ENCODE measurements around the gene CAMK1D. TPM values are rescaled to one million over a fixed set of nuclear protein-coding genes. Genes with fewer than 3 reads are reported as not detected.

The CAMK1D gene
- total and polyA plus RNA-seq, 2 experiments from 2014 or later: 4.6 to 7.2 TPM

DNA sequence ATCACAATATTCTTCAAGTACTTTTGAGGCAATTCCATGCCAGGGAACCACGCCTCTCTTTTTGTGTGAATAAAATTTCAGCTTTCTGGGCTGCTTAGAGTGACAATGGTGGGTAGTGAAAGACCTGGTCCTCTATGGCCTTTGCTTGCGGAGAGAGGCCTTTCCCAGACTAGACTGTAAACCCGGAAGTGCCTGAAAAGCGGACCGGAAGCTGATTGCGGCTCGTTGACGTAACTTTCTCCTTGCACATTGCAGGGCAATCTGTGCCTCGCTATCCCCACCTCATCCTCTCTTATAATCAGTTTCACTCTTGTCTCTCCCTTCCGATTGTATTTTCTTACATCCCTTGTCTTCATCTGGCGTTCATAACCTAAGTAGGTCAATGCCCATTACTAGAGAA is 310.4 kb downstream of the CAMK1D start (continued):
- TF ChIP-seq, protein P1, sequence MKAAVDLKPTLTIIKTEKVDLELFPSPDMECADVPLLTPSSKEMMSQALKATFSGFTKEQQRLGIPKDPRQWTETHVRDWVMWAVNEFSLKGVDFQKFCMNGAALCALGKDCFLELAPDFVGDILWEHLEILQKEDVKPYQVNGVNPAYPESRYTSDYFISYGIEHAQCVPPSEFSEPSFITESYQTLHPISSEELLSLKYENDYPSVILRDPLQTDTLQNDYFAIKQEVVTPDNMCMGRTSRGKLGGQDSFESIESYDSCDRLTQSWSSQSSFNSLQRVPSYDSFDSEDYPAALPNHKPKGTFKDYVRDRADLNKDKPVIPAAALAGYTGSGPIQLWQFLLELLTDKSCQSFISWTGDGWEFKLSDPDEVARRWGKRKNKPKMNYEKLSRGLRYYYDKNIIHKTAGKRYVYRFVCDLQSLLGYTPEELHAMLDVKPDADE (IDR thresholded peaks at IDR 0.05): no peak
- no peak for TF ChIP-seq JUNB (IDR thresholded peaks at IDR 0.05; ENCODE audit: unreplicated experiment)
- TF ChIP-seq, protein P2, sequence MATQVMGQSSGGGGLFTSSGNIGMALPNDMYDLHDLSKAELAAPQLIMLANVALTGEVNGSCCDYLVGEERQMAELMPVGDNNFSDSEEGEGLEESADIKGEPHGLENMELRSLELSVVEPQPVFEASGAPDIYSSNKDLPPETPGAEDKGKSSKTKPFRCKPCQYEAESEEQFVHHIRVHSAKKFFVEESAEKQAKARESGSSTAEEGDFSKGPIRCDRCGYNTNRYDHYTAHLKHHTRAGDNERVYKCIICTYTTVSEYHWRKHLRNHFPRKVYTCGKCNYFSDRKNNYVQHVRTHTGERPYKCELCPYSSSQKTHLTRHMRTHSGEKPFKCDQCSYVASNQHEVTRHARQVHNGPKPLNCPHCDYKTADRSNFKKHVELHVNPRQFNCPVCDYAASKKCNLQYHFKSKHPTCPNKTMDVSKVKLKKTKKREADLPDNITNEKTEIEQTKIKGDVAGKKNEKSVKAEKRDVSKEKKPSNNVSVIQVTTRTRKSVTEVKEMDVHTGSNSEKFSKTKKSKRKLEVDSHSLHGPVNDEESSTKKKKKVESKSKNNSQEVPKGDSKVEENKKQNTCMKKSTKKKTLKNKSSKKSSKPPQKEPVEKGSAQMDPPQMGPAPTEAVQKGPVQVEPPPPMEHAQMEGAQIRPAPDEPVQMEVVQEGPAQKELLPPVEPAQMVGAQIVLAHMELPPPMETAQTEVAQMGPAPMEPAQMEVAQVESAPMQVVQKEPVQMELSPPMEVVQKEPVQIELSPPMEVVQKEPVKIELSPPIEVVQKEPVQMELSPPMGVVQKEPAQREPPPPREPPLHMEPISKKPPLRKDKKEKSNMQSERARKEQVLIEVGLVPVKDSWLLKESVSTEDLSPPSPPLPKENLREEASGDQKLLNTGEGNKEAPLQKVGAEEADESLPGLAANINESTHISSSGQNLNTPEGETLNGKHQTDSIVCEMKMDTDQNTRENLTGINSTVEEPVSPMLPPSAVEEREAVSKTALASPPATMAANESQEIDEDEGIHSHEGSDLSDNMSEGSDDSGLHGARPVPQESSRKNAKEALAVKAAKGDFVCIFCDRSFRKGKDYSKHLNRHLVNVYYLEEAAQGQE (IDR thresholded peaks at IDR 0.05; ENCODE audit: unreplicated experiment): no peak

DNA sequence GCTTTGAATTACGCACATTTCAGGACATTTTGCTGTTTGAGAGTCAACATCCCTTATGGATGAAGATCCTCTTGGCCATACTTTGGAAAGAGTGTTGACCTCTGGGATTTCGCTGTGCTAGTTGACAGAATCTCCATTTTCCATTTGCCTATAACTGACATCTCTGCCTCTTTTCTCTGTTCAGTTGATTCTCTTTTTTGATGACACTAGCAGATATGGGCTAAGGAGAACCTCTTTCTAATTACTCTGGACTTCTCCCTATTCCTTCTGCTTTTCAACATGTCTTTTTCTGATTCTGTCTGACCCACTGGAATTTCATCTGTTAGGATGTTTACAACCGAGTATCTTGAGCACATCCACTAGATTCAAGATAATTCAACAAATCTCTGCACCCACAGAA is 311.5 kb downstream of the CAMK1D start:
- no peak overlapping the region for H3K4me3 ChIP-seq
- TF ChIP-seq, protein P3, sequence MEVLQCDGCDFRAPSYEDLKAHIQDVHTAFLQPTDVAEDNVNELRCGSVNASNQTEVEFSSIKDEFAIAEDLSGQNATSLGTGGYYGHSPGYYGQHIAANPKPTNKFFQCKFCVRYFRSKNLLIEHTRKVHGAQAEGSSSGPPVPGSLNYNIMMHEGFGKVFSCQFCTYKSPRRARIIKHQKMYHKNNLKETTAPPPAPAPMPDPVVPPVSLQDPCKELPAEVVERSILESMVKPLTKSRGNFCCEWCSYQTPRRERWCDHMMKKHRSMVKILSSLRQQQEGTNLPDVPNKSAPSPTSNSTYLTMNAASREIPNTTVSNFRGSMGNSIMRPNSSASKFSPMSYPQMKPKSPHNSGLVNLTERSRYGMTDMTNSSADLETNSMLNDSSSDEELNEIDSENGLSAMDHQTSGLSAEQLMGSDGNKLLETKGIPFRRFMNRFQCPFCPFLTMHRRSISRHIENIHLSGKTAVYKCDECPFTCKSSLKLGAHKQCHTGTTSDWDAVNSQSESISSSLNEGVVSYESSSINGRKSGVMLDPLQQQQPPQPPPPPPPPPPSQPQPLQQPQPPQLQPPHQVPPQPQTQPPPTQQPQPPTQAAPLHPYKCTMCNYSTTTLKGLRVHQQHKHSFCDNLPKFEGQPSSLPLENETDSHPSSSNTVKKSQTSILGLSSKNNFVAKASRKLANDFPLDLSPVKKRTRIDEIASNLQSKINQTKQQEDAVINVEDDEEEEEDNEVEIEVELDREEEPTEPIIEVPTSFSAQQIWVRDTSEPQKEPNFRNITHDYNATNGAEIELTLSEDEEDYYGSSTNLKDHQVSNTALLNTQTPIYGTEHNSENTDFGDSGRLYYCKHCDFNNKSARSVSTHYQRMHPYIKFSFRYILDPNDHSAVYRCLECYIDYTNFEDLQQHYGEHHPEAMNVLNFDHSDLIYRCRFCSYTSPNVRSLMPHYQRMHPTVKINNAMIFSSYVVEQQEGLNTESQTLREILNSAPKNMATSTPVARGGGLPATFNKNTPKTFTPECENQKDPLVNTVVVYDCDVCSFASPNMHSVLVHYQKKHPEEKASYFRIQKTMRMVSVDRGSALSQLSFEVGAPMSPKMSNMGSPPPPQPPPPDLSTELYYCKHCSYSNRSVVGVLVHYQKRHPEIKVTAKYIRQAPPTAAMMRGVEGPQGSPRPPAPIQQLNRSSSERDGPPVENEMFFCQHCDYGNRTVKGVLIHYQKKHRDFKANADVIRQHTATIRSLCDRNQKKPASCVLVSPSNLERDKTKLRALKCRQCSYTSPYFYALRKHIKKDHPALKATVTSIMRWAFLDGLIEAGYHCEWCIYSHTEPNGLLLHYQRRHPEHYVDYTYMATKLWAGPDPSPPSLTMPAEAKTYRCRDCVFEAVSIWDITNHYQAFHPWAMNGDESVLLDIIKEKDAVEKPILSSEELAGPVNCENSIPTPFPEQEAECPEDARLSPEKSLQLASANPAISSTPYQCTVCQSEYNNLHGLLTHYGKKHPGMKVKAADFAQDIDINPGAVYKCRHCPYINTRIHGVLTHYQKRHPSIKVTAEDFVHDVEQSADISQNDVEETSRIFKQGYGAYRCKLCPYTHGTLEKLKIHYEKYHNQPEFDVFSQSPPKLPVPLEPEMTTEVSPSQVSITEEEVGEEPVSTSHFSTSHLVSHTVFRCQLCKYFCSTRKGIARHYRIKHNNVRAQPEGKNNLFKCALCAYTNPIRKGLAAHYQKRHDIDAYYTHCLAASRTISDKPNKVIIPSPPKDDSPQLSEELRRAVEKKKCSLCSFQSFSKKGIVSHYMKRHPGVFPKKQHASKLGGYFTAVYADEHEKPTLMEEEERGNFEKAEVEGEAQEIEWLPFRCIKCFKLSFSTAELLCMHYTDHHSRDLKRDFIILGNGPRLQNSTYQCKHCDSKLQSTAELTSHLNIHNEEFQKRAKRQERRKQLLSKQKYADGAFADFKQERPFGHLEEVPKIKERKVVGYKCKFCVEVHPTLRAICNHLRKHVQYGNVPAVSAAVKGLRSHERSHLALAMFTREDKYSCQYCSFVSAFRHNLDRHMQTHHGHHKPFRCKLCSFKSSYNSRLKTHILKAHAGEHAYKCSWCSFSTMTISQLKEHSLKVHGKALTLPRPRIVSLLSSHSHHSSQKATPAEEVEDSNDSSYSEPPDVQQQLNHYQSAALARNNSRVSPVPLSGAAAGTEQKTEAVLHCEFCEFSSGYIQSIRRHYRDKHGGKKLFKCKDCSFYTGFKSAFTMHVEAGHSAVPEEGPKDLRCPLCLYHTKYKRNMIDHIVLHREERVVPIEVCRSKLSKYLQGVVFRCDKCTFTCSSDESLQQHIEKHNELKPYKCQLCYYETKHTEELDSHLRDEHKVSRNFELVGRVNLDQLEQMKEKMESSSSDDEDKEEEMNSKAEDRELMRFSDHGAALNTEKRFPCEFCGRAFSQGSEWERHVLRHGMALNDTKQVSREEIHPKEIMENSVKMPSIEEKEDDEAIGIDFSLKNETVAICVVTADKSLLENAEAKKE (CRISPR knock-in tag; IDR thresholded peaks at IDR 0.05): no peak
- TF ChIP-seq, protein P1 (IDR thresholded peaks at IDR 0.05): no peak
- TF ChIP-seq ZNF331 (CRISPR knock-in tag; IDR thresholded peaks at IDR 0.05; ENCODE audit: low read depth) (no peak), STAT1 (IDR thresholded peaks at IDR 0.05; ENCODE audit: unreplicated experiment) (no peak), EZH2phosphoT487 (IDR thresholded peaks at IDR 0.05; ENCODE audit: unreplicated experiment) (no peak)
- TF ChIP-seq, protein P2 (IDR thresholded peaks at IDR 0.05; ENCODE audit: unreplicated experiment): no peak

More for the DNA sequence above, 311.5 kb downstream of the CAMK1D start:
- Histone ChIP-seq H3K9me2 (ENCODE audit: insufficient read depth) (no peaks in the 10 kb centered on the region), H4K20me1 (replicated peaks; ENCODE audit: insufficient read depth) (no peaks in the 10 kb centered on the region), H2AFZ (no peak overlapping the region), H3K27ac (ENCODE audit: low read depth) (no peak overlapping the region), H3K4me1 (ENCODE audit: insufficient read depth) (no peaks in the 10 kb centered on the region), H3F3A (replicated peaks; ENCODE audit: low read depth) (no peaks in the 10 kb centered on the region), H3K27me3 (ENCODE audit: insufficient read depth) (no peaks in the 10 kb centered on the region), H3K79me2 (replicated peaks; ENCODE audit: insufficient read depth) (no peaks in the 10 kb centered on the region), H3K4me2 (no peak overlapping the region), H3K36me3 (ENCODE audit: insufficient read depth) (no peaks in the 10 kb centered on the region)
- no peaks in the 10 kb centered on the region for H3K27me3 Mint-ChIP-seq (ENCODE audit: insufficient read depth, low read depth, poor library complexity)
- no peak overlapping the region for H3K4me3 Mint-ChIP-seq
- no peaks in the 10 kb centered on the region for H3K9me3 Mint-ChIP-seq
- peaks cover 3% of the 10 kb centered on the region; the same call in 1 of the 3 replicates for H3K4me1 Mint-ChIP-seq
- H3K27ac Mint-ChIP-seq: no peak overlapping the region
- H3K36me3 Mint-ChIP-seq (ENCODE audit: low read depth): no peaks in the 10 kb centered on the region; the same call in 2 of the 3 replicates
- ATAC-seq (no peak), DNase-seq (ENCODE audit: low spot score) (no peak)
